ENCODE results near the gene ZDHHC8. TPM values are rescaled to one million over a fixed set of nuclear protein-coding genes. Genes with fewer than 3 reads are reported as not detected.

The ZDHHC8 gene
- total RNA-seq, 1 donor from 2014 or later = 108 TPM

GRCh38 chr22:20138868-20139267 lies 7.3 kb downstream of the ZDHHC8 start:
- H3K36me3 Mint-ChIP-seq (ENCODE audit: unreplicated experiment) = peaks cover under 1% of the 10 kb centered on the region

GRCh38 chr22:20139391-20140106 lies 7.9 kb downstream of the ZDHHC8 start:
- no peak overlapping the region for H3K27ac Mint-ChIP-seq (ENCODE audit: unreplicated experiment)
- no peak for DNase-seq (ENCODE audit: extremely low spot score, unreplicated experiment)
- TF ChIP-seq, protein P1, sequence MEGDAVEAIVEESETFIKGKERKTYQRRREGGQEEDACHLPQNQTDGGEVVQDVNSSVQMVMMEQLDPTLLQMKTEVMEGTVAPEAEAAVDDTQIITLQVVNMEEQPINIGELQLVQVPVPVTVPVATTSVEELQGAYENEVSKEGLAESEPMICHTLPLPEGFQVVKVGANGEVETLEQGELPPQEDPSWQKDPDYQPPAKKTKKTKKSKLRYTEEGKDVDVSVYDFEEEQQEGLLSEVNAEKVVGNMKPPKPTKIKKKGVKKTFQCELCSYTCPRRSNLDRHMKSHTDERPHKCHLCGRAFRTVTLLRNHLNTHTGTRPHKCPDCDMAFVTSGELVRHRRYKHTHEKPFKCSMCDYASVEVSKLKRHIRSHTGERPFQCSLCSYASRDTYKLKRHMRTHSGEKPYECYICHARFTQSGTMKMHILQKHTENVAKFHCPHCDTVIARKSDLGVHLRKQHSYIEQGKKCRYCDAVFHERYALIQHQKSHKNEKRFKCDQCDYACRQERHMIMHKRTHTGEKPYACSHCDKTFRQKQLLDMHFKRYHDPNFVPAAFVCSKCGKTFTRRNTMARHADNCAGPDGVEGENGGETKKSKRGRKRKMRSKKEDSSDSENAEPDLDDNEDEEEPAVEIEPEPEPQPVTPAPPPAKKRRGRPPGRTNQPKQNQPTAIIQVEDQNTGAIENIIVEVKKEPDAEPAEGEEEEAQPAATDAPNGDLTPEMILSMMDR (IDR thresholded peaks at IDR 0.05) = no peak
- H3K4me1 Mint-ChIP-seq (ENCODE audit: unreplicated experiment) = peaks cover 27% of the 10 kb centered on the region
- H3K9me3 Mint-ChIP-seq (ENCODE audit: unreplicated experiment) = no peaks in the 10 kb centered on the region
- H3K36me3 Mint-ChIP-seq (ENCODE audit: unreplicated experiment) = peaks cover 2% of the 10 kb centered on the region
- no peak overlapping the region for H3K4me3 Mint-ChIP-seq (ENCODE audit: unreplicated experiment)
- H3K27me3 Mint-ChIP-seq (ENCODE audit: unreplicated experiment) = no peaks in the 10 kb centered on the region

More at GRCh38 chr22:20138868-20139267, 7.3 kb downstream of the ZDHHC8 start:
- TF ChIP-seq, protein P1 (IDR thresholded peaks at IDR 0.05) = no peak
- Mint-ChIP-seq H3K4me1 (ENCODE audit: unreplicated experiment) (peaks cover 33% of the 10 kb centered on the region), H3K4me3 (ENCODE audit: unreplicated experiment) (no peak overlapping the region), H3K27me3 (ENCODE audit: unreplicated experiment) (no peaks in the 10 kb centered on the region), H3K9me3 (ENCODE audit: unreplicated experiment) (no peaks in the 10 kb centered on the region), H3K27ac (ENCODE audit: unreplicated experiment) (no peak overlapping the region)
- DNase-seq (ENCODE audit: extremely low spot score, unreplicated experiment) = no peak

GRCh38 chr22:20140107-20140445 lies 8.5 kb downstream of the ZDHHC8 start:
- no peaks in the 10 kb centered on the region for H3K9me3 Mint-ChIP-seq (ENCODE audit: unreplicated experiment)
- H3K27ac Mint-ChIP-seq (ENCODE audit: unreplicated experiment) = no peak overlapping the region
- peaks cover 2% of the 10 kb centered on the region for H3K36me3 Mint-ChIP-seq (ENCODE audit: unreplicated experiment)
- TF ChIP-seq, protein P1 (IDR thresholded peaks at IDR 0.05) = no peak
- no peaks in the 10 kb centered on the region for H3K27me3 Mint-ChIP-seq (ENCODE audit: unreplicated experiment)
- DNase-seq (ENCODE audit: extremely low spot score, unreplicated experiment) = no peak
- H3K4me1 Mint-ChIP-seq (ENCODE audit: unreplicated experiment) = peaks cover 26% of the 10 kb centered on the region
- H3K4me3 Mint-ChIP-seq (ENCODE audit: unreplicated experiment) = no peak overlapping the region

DNA sequence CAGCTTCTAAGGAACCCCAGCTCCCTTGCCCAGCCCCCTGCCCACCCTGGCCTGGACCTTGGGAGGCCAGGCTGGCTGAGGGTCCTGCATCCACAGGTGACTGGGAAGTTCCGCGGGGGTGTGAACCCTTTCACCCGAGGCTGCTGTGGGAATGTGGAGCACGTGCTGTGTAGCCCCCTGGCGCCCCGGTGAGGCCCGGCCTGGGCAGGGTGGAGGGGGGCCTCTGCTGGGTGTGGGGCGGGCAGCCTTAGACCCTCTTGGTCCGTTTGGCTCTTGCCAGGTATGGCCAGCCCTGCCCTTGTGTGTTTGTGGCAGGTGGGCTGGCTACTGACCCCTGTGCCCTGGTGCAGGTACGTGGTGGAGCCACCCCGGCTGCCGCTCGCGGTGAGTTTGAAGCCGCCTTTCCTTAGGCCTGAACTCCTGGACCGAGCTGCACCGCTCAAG lies 8.9 kb downstream of the ZDHHC8 start:
- Mint-ChIP-seq H3K4me1 (ENCODE audit: unreplicated experiment) (peaks cover 26% of the 10 kb centered on the region), H3K9me3 (ENCODE audit: unreplicated experiment) (no peaks in the 10 kb centered on the region), H3K27ac (ENCODE audit: unreplicated experiment) (no peak overlapping the region), H3K27me3 (ENCODE audit: unreplicated experiment) (no peaks in the 10 kb centered on the region), H3K4me3 (ENCODE audit: unreplicated experiment) (no peak overlapping the region), H3K36me3 (ENCODE audit: unreplicated experiment) (peaks cover 2% of the 10 kb centered on the region)
- DNase-seq (ENCODE audit: extremely low spot score, unreplicated experiment) = no peak
- TF ChIP-seq, protein P1 (IDR thresholded peaks at IDR 0.05) = no peak

GRCh38 chr22:20141186-20142077 lies 9.8 kb downstream of the ZDHHC8 start:
- H3K9me3 Mint-ChIP-seq (ENCODE audit: unreplicated experiment) = no peaks in the 10 kb centered on the region
- DNase-seq (ENCODE audit: extremely low spot score, unreplicated experiment) = no peak
- H3K4me3 Mint-ChIP-seq (ENCODE audit: unreplicated experiment) = no peak overlapping the region
- peaks cover 22% of the 10 kb centered on the region for H3K4me1 Mint-ChIP-seq (ENCODE audit: unreplicated experiment)
- peaks cover 2% of the 10 kb centered on the region for H3K36me3 Mint-ChIP-seq (ENCODE audit: unreplicated experiment)
- TF ChIP-seq, protein P1 (IDR thresholded peaks at IDR 0.05) = no peak
- H3K27ac Mint-ChIP-seq (ENCODE audit: unreplicated experiment) = peak overlapping the region; percentile 38
- H3K27me3 Mint-ChIP-seq (ENCODE audit: unreplicated experiment) = no peaks in the 10 kb centered on the region
